ENCODE results near the gene BTF3. TPM values are rescaled to one million over a fixed set of nuclear protein-coding genes. Genes with fewer than 3 reads are reported as not detected.

BTF3 gene
- total and polyA plus RNA-seq, 9 of the 15 experiments (the other 6 are each of a cell fraction or from before 2014, with no cell fraction given) = 534 to 1,637 (median 848) TPM

DNA sequence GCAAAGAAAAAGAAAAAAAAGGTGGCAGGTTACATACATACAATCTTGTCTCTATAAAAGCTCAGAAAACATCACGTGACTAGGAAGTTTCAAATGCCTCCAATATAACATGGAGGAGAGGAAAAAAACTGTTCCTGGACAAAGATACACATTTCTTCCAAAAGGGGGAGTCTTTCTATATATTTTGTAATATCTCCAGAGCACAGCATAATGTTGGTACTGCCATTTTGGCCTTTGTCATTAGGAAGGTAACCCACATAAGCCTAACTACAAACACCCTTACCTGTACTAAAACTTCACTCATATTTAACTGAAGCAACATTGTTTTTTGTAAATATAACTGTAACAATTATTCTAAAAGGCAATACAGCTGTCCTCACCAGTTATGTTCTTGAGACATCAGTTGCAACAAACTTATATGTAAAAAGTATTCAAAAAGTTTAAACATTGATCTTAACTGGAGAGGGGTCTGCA is 1.2 kb upstream of the BTF3 start (continued):
- TF ChIP-seq USF1 (CRISPR knock-in tag; IDR thresholded peaks at IDR 0.05) (no peak), MYBL2 (IDR thresholded peaks at IDR 0.05; ENCODE audit: low read depth) (peak; percentile 59; the same call in 1 of the 2 replicates), MYBL2 (CRISPR knock-in tag; IDR thresholded peaks at IDR 0.05; ENCODE audit: borderline replicate concordance) (no peak), ZC3H8 (IDR thresholded peaks at IDR 0.05) (no peak), ATF1 (CRISPR knock-in tag; IDR thresholded peaks at IDR 0.05) (no peak), ATF1 (tag; IDR thresholded peaks at IDR 0.05) (peak; percentile 26; the same call in 1 of the 2 replicates), BCOR (IDR thresholded peaks at IDR 0.05) (no peak; the same call in 1 of the 2 replicates), BRF2 (IDR thresholded peaks at IDR 0.05; ENCODE audit: borderline replicate concordance, insufficient read depth, insufficient read length) (no peak), FOXP1 (CRISPR knock-in tag; IDR thresholded peaks at IDR 0.05) (no peak), ZNF311 (CRISPR knock-in tag; IDR thresholded peaks at IDR 0.05) (no peak), MNT (conservative IDR thresholded peaks at IDR 0.05) (no peak), EHMT2 (IDR thresholded peaks at IDR 0.05) (peak; percentile 63; the same call in 1 of the 2 replicates), HDAC3 (IDR thresholded peaks at IDR 0.05; ENCODE audit: borderline replicate concordance, partially characterized antibody) (no peak), ZNF764 (CRISPR knock-in tag; IDR thresholded peaks at IDR 0.05; ENCODE audit: low read depth) (no peak), TSC22D4 (tag; IDR thresholded peaks at IDR 0.05) (no peak), CREM (IDR thresholded peaks at IDR 0.05; ENCODE audit: low read depth) (no peak), POLR2A (conservative IDR thresholded peaks at IDR 0.05) (peak; percentile 53), ZNF445 (CRISPR knock-in tag; IDR thresholded peaks at IDR 0.05; ENCODE audit: low read depth) (no peak), TAF1 (IDR thresholded peaks at IDR 0.05; ENCODE audit: control insufficient read depth, extremely low read depth, insufficient read depth, low read length, severe bottlenecking) (no peak), ZBTB33 (CRISPR knock-in tag; IDR thresholded peaks at IDR 0.05) (no peak), ZNF239 (CRISPR knock-in tag; IDR thresholded peaks at IDR 0.05) (0 out of 2 replicates have a peak, but pooled peaks have one; percentile 7)
- TF ChIP-seq, protein P1, sequence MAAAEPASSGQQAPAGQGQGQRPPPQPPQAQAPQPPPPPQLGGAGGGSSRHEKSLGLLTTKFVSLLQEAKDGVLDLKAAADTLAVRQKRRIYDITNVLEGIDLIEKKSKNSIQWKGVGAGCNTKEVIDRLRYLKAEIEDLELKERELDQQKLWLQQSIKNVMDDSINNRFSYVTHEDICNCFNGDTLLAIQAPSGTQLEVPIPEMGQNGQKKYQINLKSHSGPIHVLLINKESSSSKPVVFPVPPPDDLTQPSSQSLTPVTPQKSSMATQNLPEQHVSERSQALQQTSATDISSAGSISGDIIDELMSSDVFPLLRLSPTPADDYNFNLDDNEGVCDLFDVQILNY (CRISPR knock-in tag; IDR thresholded peaks at IDR 0.05) = no peak
- TF ChIP-seq, protein P2, sequence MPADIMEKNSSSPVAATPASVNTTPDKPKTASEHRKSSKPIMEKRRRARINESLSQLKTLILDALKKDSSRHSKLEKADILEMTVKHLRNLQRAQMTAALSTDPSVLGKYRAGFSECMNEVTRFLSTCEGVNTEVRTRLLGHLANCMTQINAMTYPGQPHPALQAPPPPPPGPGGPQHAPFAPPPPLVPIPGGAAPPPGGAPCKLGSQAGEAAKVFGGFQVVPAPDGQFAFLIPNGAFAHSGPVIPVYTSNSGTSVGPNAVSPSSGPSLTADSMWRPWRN (IDR thresholded peaks at IDR 0.05; ENCODE audit: low read depth) = no peak
